Middle frontal gyrus (tissue), 1 donor: ENCODE data around the gene BLOC1S2.
A peak's percentile ranks its signal among the peaks of the same experiment; 100 is the strongest.
"Not testable (repeated sequence)": the region's sequence is repeated elsewhere in the genome, so short reads cannot be mapped to it uniquely, and the experiment has no call there.

Source experiments
- DNase-seq: peaks from one replicate; pipeline ENCODE4 v3.0.0-alpha.2; 2015; ENCODE audit warnings: low spot score; ENCODE audit errors: extremely low spot score

BLOC1S2 gene

GRCh38 chr10:100292300-100292699 is 5.8 kb upstream of the BLOC1S2 start:
- not testable (repeated sequence) for DNase-seq

DNA sequence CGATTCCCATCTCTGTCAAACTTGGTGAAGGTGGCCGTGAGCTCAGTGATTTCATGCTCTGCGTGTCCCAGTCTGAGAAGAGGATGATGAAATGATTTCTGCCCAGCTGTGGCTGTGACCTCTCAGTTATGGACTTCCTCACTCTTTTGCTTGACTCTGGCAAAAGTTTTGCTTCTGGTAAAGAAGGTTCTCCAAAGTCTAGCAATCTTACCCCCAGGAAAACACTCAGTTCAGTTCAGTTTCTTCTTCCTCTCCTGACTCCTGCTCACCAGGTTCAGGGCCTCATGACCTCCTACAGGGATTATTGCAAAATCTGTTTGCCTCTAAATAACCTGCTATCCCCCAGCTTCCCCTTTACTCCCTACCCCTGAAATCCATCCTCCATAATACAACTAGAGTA is 4.9 kb upstream of the BLOC1S2 start:
- DNase-seq, result no peak

GRCh38 chr10:100289641-100290040 is 3.2 kb upstream of the BLOC1S2 start:
- no peak for DNase-seq

DNA sequence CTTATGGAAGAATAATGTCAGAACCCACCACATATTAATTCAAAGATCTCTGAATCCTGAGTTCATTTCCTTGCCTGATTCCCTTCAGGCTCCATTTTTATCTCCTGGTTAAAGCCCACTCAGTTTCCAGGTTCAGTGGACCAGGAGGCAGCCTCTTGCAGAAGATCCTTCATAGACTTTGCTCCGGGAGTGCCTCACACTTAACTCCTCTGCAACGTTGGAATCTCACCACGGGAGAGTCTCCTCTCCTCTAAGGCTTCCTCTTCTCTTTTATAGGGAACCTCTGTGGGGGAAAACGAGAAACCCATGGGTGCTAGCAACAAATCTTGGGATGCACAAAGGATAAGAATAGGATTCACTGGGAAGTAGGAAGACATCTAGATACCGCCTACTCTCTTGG is 1.7 kb upstream of the BLOC1S2 start:
- no peak for DNase-seq

GRCh38 chr10:100287756-100288155 is 1.3 kb upstream of the BLOC1S2 start:
- no peak for DNase-seq

DNA sequence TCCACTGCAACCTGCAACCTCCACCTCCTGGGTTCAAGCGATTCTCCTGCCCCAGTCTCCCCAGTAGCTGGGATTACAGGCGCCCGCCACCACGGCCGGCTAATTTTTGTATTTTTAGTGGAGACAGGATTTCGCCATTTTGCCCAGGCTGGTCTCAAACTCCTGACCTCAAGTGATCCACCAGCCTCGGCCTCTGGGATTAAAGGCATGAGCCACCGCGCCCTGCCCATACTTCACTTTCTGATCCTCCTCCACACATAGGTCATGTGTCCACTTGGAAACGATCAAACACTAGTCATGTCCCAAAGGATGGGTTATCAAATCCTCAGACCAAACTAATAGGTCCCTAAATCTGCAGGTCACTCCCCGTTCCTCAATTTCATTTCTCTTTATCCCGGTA is 1.2 kb downstream of the BLOC1S2 start:
- DNase-seq, result not testable (repeated sequence)

- DNase-seq, result no peak
These were observed 3.6 kb downstream of the BLOC1S2 start for GRCh38 chr10:100282907-100283306.

- DNase-seq, result not testable (repeated sequence)
These were observed 9.5 kb downstream of the BLOC1S2 start for GRCh38 chr10:100276971-100277370.

GRCh38 chr10:100267239-100268104 is 19.0 kb downstream of the BLOC1S2 start, which contains the start of gene CWF19L1:
TSS of gene CWF19L1 (minus strand) at chr10:100267638. CDS start at chr10:100267593, 45 bp downstream.
- peak; percentile 69 for DNase-seq

DNA sequence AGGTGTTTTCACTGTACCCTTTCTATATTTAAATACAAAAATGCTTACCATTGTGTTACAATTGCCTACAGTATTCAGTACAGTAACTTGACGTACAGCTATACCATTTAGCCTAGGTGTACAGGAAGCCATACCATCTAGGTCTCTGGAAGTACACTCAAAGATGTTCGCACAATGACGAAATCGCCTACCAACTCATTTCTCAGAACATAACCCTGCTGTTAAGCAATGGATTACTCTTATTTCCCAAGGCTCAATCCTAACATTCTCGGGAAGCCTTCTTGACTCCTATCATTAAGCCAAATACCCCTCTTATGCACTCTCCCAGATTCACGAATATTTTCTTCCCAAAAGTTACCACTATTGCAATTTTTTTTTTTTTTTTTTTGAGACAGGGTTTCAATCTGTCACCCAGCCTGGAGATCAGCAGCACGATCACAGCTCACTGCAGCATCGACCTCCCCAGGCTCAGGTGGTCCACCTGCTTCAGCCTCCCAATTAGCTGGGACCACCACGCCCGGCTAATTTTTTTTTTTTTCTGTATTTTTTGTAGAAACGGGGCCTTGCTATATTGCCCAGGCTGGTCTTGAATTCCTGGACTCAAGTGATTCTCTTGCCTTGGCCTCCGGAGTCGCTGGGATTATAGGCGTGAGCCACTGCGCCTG is 20.5 kb downstream of the BLOC1S2 start:
- DNase-seq, result no peak

GRCh38 chr10:100254191-100254590 is 32.3 kb downstream of the BLOC1S2 start:
- no peak for DNase-seq

DNA sequence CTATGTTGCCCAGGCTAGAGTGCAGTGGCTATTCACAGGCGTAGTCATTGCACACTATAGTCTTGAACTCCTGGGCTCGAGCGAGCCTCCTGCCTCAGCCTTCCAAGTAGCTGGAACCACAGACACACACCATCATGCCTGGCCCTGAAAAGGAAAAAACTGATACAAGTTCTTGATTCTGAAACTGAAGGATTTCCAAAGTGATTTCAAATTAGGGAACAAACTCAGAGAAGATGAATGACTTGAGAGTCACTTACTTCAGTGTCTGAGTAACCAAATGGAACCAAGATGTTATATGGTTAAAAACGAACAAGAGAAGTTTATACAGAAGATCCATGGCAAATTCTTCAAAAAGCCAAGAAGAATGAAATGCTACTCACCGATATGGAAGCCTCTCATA is 33.4 kb downstream of the BLOC1S2 start:
- DNase-seq, result no peak

GRCh38 chr10:100248820-100249219 is 37.7 kb downstream of the BLOC1S2 start:
- no peak for DNase-seq

DNA sequence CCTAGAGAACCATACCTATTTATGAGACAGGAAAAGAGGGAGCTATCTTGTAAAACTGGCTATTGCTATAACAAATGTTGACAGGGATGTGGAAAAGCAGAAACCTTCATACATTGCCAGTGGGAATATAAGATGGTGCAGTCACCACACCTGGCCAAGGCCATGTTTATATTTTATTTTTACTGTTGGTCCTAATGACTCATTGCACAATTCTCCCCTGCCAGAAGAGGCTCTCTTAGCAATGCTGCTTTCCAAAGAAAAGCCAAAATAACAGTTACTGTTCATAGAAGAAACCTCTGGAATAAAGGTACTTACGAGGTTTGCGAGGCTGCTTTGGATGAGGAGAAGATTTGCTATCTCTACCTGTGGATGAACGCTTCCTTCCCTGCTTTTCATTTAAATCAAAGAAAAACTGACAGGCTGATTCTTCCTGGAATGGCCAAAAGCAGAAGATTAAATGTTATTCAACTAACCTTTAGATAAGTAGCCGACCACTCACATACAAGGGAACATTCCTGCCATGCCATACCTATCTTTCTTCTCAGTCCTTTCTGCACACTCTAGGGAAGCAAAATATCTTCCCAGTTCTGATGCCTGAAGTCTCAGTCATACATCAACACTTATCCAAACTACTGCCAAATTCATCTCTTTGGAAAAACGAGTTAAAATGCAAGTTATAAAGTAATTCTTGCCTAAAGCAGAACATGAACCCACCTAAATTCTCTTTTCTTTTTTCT is 40.8 kb downstream of the BLOC1S2 start:
- no peak for DNase-seq

- no peak for DNase-seq
These were observed 46.6 kb downstream of the BLOC1S2 start for GRCh38 chr10:100239851-100240250.

DNA sequence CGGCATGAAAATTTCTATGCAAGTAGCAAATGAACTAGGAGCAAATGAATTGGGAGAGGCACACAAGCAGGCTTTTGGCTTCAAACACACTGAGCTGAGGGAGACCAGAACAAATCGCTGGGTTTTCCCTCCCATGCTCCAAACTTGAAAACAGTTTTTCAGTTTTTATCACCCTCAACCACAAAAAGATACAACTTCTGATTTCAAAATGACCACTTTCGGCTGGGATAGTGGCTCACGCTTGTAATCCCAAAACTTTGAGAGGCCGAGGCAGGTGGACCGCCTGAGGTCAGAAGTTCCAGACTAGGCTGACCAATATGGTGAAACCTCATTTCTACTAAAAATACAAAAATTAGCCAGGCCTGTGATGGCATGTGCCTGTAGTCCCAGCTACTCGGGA is 48.1 kb downstream of the BLOC1S2 start:
- no peak for DNase-seq

DNA sequence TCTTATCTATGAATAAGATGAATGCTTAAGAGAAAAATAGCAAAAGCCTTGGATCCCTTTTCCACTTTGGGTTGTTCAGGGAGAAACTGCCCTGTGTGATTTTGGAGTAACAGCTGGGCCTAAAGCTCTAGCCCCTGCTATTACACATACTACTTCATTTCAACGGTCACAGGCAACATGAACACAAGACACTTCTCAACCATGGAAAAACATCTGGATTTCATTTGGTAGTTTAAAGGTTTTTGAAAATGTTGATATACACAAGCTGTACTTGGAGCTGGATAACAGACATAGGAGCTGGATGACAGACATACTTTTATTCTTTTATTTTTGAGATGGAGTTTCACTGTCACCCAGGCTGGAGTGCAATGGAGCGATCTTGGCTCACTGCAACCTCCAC is 54.4 kb downstream of the BLOC1S2 start:
- DNase-seq, result no peak

DNA sequence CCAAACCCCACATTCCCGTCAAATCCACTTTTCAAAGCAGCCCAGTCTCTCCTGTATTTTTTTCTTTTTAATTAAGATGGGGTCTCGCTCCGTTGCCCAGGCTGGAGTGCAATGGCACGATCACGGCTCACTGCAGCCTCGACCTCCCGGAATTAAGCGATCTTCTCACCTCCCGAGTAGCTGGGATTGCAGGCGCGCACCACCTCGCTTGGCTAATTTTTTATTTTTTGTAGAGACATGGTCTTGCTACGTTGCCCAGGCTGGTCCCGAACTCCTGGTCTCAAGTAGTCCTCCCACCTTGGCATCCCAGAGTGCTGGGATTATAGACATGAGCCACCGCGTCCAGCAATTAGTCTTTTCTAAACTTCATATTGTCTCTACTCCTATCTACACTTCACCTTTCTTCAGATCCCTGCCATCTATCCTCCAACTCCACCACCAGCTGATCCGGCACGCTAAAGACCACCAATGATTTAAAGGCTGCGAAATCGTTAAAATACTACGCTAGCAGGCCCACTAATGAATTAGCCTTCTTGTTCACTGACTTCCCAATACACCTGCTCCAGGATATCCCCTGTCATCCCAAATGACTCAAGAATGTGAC is 56.6 kb downstream of the BLOC1S2 start:
- DNase-seq, result no peak

DNA sequence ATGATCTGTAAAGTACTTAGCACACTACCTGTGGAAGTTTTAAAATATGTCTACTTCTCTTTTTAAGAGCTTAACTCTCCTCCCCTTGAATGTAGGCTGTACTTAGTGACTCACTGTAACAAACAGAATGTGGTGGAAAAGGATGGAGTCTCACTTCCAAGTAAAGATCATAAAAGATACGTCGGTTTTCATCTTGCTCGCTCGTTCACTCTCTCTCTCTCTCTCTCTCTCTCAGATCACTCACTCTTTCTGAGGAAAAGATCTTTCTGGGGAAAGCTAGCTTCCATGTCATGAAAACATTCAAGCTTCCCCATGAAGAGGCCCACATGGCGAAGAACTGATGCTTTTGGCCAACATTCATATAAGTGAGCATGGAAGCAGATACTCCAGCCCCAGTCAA is 62.6 kb downstream of the BLOC1S2 start:
- DNase-seq, result no peak
